ENCODE results near the gene GDF7.

- TF ChIP-seq SREBF2 (IDR thresholded peaks at IDR 0.05; ENCODE audit: low read length) (no peak), CBX5 (IDR thresholded peaks at IDR 0.05; ENCODE audit: low read depth) (no peak), NR2C2 (IDR thresholded peaks at IDR 0.05; ENCODE audit: borderline replicate concordance, control insufficient read depth, insufficient read length, low read depth) (no peak), RAD21 (IDR thresholded peaks at IDR 0.05; ENCODE audit: insufficient read depth, low read depth, low read length) (no peak), ZBTB40 (IDR thresholded peaks at IDR 0.05; ENCODE audit: borderline replicate concordance) (no peak), SRF (IDR thresholded peaks at IDR 0.05; ENCODE audit: low read depth in 2 of 2, low read length in 2 of 2) (no peak), CTCF (IDR thresholded peaks at IDR 0.05 in 2 of 3, conservative IDR thresholded peaks at IDR 0.05 in 1 of 3; ENCODE audit: control insufficient read depth in 2 of 3, extremely low read depth in 1 of 3, insufficient read depth in 1 of 3, low read depth in 3 of 3, low read length in 3 of 3) (no peak)
These were observed 44.2 kb upstream of the GDF7 start for GRCh38 chr2:20622731-20623130.
